Kidney (tissue), 14 donors: ENCODE data around the gene TCP11. TPM values are rescaled to one million over a fixed set of nuclear protein-coding genes. Genes with fewer than 3 reads are reported as not detected.
A peak's percentile ranks its signal among the peaks of the same experiment; 100 is the strongest.

ENCODE experiments used
- DNase-seq, 5 donors: peaks; one replicate each; pipeline ENCODE4 v3.0.0-alpha.2; 2013 to 2020
- FAIRE-seq: peaks from 2 replicates; lab custom pipeline; 2012; peaks lifted over from hg19 to GRCh38; lab: Jason Lieb, UNC
- H3K27ac ChIP-seq, 2 donors: one replicate each; pipeline ENCODE4 v1.7.0; 2013; ENCODE audit warnings: low read depth in 2 of 2, low read length in 2 of 2, inconsistent platforms in 1 of 2
- H3K27me3 ChIP-seq: one replicate; pipeline ENCODE4 v1.7.1; 2013; ENCODE audit warnings: low read length, inconsistent platforms; ENCODE audit not compliant: control insufficient read depth, insufficient read depth
- H3K36me3 ChIP-seq, 3 donors: one replicate each; pipeline versions ENCODE4 v1.7.0 to v1.7.1; 2013; ENCODE audit warnings: low read length in 3 of 3, control low read depth in 1 of 3, inconsistent platforms in 1 of 3; ENCODE audit not compliant: insufficient read depth in 3 of 3, control insufficient read depth in 2 of 3
- H3K4me1 ChIP-seq, 3 donors: one replicate each; pipeline versions ENCODE4 v1.7.0 to v1.7.1; 2013; ENCODE audit warnings: low read length in 3 of 3, inconsistent platforms in 1 of 3, low read depth in 1 of 3; ENCODE audit not compliant: control insufficient read depth in 2 of 3, insufficient read depth in 2 of 3
- H3K4me3 ChIP-seq, 3 donors: one replicate each; pipeline versions ENCODE4 v1.7.0 to v1.8.1; 2013; ENCODE audit warnings: low read length in 3 of 3, control low read depth in 1 of 3, inconsistent platforms in 1 of 3
- H3K9ac ChIP-seq, 3 donors: one replicate each; pipeline versions ENCODE4 v1.7.0 to v1.7.1; 2013; ENCODE audit warnings: low read length in 3 of 3, control low read depth in 1 of 3, inconsistent platforms in 1 of 3
- H3K9me3 ChIP-seq, 3 donors: one replicate each; pipeline versions ENCODE4 v1.7.0 to v1.7.1; 2013; ENCODE audit warnings: low read length in 3 of 3, control low read depth in 1 of 3, inconsistent platforms in 1 of 3; ENCODE audit not compliant: control insufficient read depth in 2 of 3, insufficient read depth in 1 of 3
- intact Hi-C: fragments of 100-400 bp; cut with DNase I; formaldehyde crosslinking; loops from one replicate; pipeline ENCODE4 v1.11.1; 2022
- polyA plus RNA-seq: library from polyadenylated mRNA; stranded (reverse); fragments of 350-450 nt; fragmentation: Illumina TruSeq; extraction: RNeasy Lipid Tissue Mini Kit (QIAGEN cat#74804); gene quantifications from one replicate; pipeline ENCODE4 v1.2.3, GENCODE V29; 2014; ENCODE audit warnings: low read depth, low replicate concordance; ENCODE audit not compliant: insufficient read depth
- total RNA-seq: library from RNA; stranded (reverse); fragmentation: NEBNext Ultra II Directional; extraction: Animal tissue kit (Norgen Biotek cat#: 25700); gene quantifications from one replicate; pipeline ENCODE4 v1.2.1, GENCODE V29; 2021
- TF ChIP-seq, protein P1 (sequence below): IDR thresholded peaks from 3 replicates; pipeline ENCODE4 v1.5.1; 2012; ENCODE audit warnings: mild to moderate bottlenecking, moderate library complexity, borderline replicate concordance; ENCODE audit not compliant: insufficient read depth; ENCODE audit errors: extremely low read depth
- donor health status: control.
- donor health status: control.
- donor health status: control.
- donor health status: control.
- donor health status: control.
- donor health status: DM: yes; HTN: yes; CAD: no.
- donor health status: Normal renal cell carcinoma (clear cell type).

TCP11 gene
- total and polyA plus RNA-seq, 2 donors from 2014 or later, result 0.41 to 0.50 TPM

DNA sequence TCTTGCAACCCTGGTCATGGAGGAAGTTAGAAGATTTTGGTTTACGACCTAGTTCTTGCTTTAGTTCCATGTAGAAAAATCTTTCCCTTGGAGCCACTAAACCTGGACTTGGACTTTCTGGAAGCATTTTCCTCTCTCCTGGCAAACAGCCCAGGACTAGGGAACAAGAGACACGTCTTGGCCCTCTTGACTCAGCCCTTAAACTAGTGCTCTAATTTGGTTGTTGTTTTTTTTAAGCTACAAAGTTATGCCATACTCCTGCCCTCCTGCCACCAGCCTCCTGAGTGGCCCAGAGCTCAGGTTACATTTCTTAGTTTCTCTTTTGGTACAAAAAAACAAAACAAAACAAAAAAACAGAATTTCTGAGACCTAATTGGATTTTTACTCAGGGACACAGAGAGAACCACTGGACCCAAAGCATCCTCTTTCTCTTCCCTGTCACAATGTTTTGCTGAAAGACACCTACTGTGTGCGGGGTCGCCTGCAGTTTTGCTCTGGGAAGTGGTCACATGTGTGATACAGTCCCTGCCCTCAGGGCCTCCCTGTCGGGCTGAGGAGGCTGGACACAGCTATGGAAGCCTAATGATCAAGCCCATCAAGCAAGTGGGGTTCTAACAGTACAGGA, 40.3 kb upstream of the TCP11 start:
- intact Hi-C loops, result no loop called here
- H3K36me3 ChIP-seq, result no peaks in the 10 kb centered on the region
- DNase-seq (peak in 1 of 5 donors; percentile 72), FAIRE-seq (peak; percentile 17)
- no peaks in the 10 kb centered on the region for H3K27me3 ChIP-seq
- no peaks in the 10 kb centered on the region for H3K9me3 ChIP-seq
- H3K4me3 ChIP-seq, result no peak overlapping the region
- TF ChIP-seq, protein P1, sequence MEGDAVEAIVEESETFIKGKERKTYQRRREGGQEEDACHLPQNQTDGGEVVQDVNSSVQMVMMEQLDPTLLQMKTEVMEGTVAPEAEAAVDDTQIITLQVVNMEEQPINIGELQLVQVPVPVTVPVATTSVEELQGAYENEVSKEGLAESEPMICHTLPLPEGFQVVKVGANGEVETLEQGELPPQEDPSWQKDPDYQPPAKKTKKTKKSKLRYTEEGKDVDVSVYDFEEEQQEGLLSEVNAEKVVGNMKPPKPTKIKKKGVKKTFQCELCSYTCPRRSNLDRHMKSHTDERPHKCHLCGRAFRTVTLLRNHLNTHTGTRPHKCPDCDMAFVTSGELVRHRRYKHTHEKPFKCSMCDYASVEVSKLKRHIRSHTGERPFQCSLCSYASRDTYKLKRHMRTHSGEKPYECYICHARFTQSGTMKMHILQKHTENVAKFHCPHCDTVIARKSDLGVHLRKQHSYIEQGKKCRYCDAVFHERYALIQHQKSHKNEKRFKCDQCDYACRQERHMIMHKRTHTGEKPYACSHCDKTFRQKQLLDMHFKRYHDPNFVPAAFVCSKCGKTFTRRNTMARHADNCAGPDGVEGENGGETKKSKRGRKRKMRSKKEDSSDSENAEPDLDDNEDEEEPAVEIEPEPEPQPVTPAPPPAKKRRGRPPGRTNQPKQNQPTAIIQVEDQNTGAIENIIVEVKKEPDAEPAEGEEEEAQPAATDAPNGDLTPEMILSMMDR, result no peak
- no peak overlapping the region for H3K9ac ChIP-seq
- peak overlapping the region in 1 of 2 donors; percentile 10 for H3K27ac ChIP-seq
- H3K4me1 ChIP-seq, result peaks cover 0 to 8% (median 6%) of the 10 kb centered on the region in 3 donors

DNA sequence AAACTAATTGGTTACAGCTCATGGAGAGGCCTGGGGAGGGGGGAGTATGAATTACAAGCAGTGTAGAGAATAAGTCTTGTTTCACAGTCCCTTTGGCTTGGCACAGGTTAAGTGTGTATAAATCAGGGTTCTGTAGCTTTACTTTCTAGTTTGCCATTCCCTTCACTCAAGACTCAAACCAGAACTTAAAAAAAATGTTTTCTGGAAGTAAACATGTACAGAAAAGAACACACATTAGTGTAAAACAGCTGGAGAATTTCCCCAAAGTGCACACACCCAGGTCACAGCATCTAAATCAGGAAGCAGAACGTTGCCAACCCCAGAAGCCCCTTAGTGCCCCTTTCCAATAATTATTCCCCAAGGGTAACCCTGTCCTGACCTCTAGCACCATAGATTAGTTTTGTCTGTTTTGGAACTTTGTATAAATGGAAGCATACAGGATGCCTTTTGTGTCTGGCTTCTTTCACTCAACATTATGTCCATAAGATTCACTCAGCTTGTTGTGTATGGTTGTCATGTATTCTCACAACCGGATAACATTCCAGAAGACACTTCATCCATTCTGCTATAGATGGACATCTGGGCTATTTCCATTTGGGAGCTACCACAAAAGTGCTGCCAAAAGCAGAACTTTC, 38.9 kb upstream of the TCP11 start:
- Histone ChIP-seq H3K27me3 (no peaks in the 10 kb centered on the region), H3K27ac (no peak overlapping the region), H3K4me1 (peaks cover 0 to 8% (median 6%) of the 10 kb centered on the region in 3 donors), H3K9ac (no peak overlapping the region), H3K4me3 (no peak overlapping the region), H3K9me3 (no peaks in the 10 kb centered on the region), H3K36me3 (no peaks in the 10 kb centered on the region)
- no peak for FAIRE-seq
- intact Hi-C loops, result no loop called here
- peak in 2 of 5 donors; percentile 9 to 68 for DNase-seq
- TF ChIP-seq, protein P1, result no peak

DNA sequence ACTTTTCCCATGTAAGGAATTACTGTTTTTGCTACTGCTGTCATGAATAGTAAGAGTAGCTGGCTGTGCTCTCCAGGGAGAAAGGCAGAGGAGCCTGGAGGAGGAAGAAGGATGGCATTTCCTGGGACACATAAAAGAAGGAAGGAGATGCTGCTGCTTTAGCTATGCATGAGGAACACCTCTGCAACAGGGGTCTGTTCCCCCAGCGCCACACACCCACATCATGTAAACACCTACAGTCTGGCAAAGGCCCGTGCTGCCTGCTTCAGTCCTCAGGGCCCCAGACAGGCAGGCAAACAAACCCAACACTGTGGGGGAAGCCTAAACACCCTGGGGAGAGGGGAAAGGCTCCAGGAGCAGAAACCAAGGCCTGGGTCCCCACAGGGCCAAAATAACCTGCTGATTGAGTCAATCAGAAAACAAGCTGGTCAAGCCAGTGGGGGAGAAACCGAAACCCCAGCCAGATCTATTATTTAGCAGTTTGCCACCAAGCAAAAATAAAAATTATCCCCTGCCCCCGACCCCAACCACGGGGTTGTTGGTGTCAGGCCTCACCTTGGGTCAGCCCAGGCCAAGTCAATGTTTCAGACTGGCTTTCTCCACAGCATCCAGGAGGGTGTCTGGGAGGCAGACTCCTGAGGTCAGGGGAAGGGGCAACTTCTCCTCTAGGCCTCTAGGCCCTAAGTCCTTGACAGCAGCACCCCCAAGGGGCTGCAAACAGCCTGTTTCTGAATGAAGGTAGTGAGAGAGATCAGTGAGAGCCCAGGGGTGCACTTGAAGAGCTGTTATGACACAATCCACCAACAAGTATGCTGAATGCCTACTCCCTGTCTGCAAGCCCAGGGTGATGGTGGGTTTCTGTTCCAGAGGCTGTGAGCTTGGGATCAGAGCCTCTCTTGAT, 38.0 kb upstream of the TCP11 start:
- Histone ChIP-seq H3K9ac (no peak overlapping the region), H3K27me3 (no peaks in the 10 kb centered on the region), H3K27ac (no peak overlapping the region), H3K4me1 (peaks cover 0 to 8% (median 6%) of the 10 kb centered on the region in 3 donors), H3K36me3 (no peaks in the 10 kb centered on the region), H3K9me3 (no peaks in the 10 kb centered on the region), H3K4me3 (no peak overlapping the region)
- TF ChIP-seq, protein P1, result no peak
- FAIRE-seq (no peak), DNase-seq (peak in 2 of 5 donors; percentile 10 to 33)
- intact Hi-C loops, result no loop called here
